Endothelial cell of umbilical vein (primary cell): Measurements from ENCODE around the gene TATDN3. TPM values are rescaled to one million over a fixed set of nuclear protein-coding genes. Genes with fewer than 3 reads are reported as not detected.

Experiments used
- BruUV-seq: library from RNA; stranded (reverse); fragments of 400-500 nt; replicated peaks from 2 replicates; lab custom pipeline; 2021; lab: Mats Ljungman, UMichigan
- CTCF ChIA-PET: fragments of 300-600, 350-600 bp; sonication (Branson Sonifier 250); formaldehyde crosslinking; loops from one replicate; lab custom pipeline; 2021; ENCODE audit warnings: antibody characterized with exemption, inconsistent platforms; lab: Charles Lee
- POLR2A ChIA-PET: fragments of 300-600, 350-600 bp; sonication (Branson Sonifier 250); formaldehyde crosslinking; loops from one replicate; lab custom pipeline; 2021; ENCODE audit warnings: antibody characterized with exemption, inconsistent platforms; lab: Charles Lee
- DNase-seq: peaks from one replicate; pipeline ENCODE4 v3.0.0-alpha.2; 2011; ENCODE audit warnings: low read depth, low spot score
- FAIRE-seq: peaks from 2 replicates; lab custom pipeline; 2011; peaks lifted over from hg19 to GRCh38; lab: Jason Lieb, UNC
- H2AFZ ChIP-seq: 2 replicates; pipeline ENCODE4 v1.6.0; 2012; ENCODE audit warnings: low read depth, low read length, control low read depth, inconsistent platforms
- H3K27ac ChIP-seq: 2 replicates; pipeline ENCODE4 v1.5.1; 2011; ENCODE audit warnings: low read depth, mild to moderate bottlenecking, control low read depth, low read length, moderate library complexity; ENCODE audit not compliant: insufficient read depth
- H3K27me3 ChIP-seq, 2 experiments: 2 replicates each; pipeline versions ENCODE4 v1.6.0 to v1.6.1; 2011; ENCODE audit warnings: low read length in 2 of 2, mixed read lengths in 1 of 2; ENCODE audit not compliant: control insufficient read depth in 2 of 2, insufficient read depth in 2 of 2
- H3K36me3 ChIP-seq, 2 experiments: 2 replicates in 1 of 2; 3 replicates in 1 of 2; pipeline ENCODE4 v1.5.1; 2011; ENCODE audit warnings: low read length in 2 of 2, mild to moderate bottlenecking in 1 of 2, moderate library complexity in 1 of 2; ENCODE audit not compliant: control insufficient read depth in 2 of 2, insufficient read depth in 2 of 2; ENCODE audit errors: extremely low read depth in 1 of 2
- H3K4me1 ChIP-seq: 3 replicates; pipeline ENCODE4 v1.5.1; 2011; ENCODE audit warnings: mild to moderate bottlenecking, low read length; ENCODE audit not compliant: control insufficient read depth, insufficient read depth; ENCODE audit errors: extremely low read depth
- H3K4me2 ChIP-seq: 2 replicates; pipeline ENCODE4 v1.6.1; 2011; ENCODE audit warnings: low read length, control low read depth, mixed read lengths; ENCODE audit not compliant: insufficient read depth
- H3K4me3 ChIP-seq, 3 experiments: fragments of 200-600 bp in 1 of 3; sonication (generic), shearing (Covaris generic) in 1 of 3; replicated peaks in 1 of 3; 2 replicates each; pipeline ENCODE4 v1.5.1; 2011 to 2016; ENCODE audit warnings: control low read depth in 3 of 3, low read length in 3 of 3, mild to moderate bottlenecking in 2 of 3, inconsistent platforms in 1 of 3, low read depth in 1 of 3, moderate library complexity in 1 of 3; ENCODE audit not compliant: insufficient read depth in 1 of 3
- H3K79me2 ChIP-seq: 2 replicates; pipeline ENCODE4 v1.6.0; 2012; ENCODE audit warnings: low read length, inconsistent platforms; ENCODE audit not compliant: control insufficient read depth, insufficient read depth
- H3K9ac ChIP-seq: replicated peaks from 2 replicates; pipeline ENCODE3; 2011; ENCODE audit warnings: low read length, control low read depth; ENCODE audit not compliant: insufficient read depth; ENCODE audit errors: extremely low read depth
- H3K9me1 ChIP-seq: replicated peaks from 3 replicates; pipeline ENCODE4 v1.6.0; 2011; ENCODE audit warnings: mild to moderate bottlenecking, low read length; ENCODE audit not compliant: control insufficient read depth, insufficient read depth; ENCODE audit errors: extremely low read depth
- H3K9me3 ChIP-seq: replicated peaks from 2 replicates; pipeline ENCODE4 v1.5.1; 2012; ENCODE audit warnings: low read length, inconsistent platforms; ENCODE audit not compliant: control insufficient read depth, insufficient read depth
- H4K20me1 ChIP-seq: replicated peaks from 2 replicates; pipeline ENCODE3; 2011; ENCODE audit warnings: mild to moderate bottlenecking, low read length; ENCODE audit not compliant: control insufficient read depth, insufficient read depth; ENCODE audit errors: extremely low read depth
- EZH2 ChIP-seq: IDR thresholded peaks from 2 replicates; pipeline ENCODE4 v1.6.1; 2012; ENCODE audit warnings: borderline replicate concordance, low read depth, mild to moderate bottlenecking, moderate library complexity, low read length, inconsistent platforms; ENCODE audit not compliant: severe bottlenecking
- MYC ChIP-seq: IDR thresholded peaks from one replicate; pipeline ENCODE4 v1.6.1; 2011; ENCODE audit warnings: mild to moderate bottlenecking, low read depth, low read length
- POLR2AphosphoS5 ChIP-seq: IDR thresholded peaks from 2 replicates; pipeline ENCODE4 v1.6.1; 2012; ENCODE audit warnings: low read depth, mild to moderate bottlenecking, control low read depth, low read length, moderate library complexity; ENCODE audit not compliant: insufficient read depth
- dilution Hi-C: fragments of 300-500 bp; cut with MboI; formaldehyde crosslinking; loops from one replicate; pipeline ENCODE4 v1.15.0; 2019; ENCODE audit warnings: low sequenced_read_pairs; ENCODE audit not compliant: extremely low pct_ligation_motif_present
- intact Hi-C: fragments of 100-400 bp; cut with micrococcal nuclease; formaldehyde crosslinking; loops from one replicate; pipeline ENCODE4 v1.10.0; 2022
- polyA plus RNA-seq, 4 experiments: library from polyadenylated mRNA; depleted of rRNA in 3 of 4; stranded (reverse) in 3 of 4; unstranded in 1 of 4; fragments of >200 nt; gene quantifications; 2 replicates each; pipeline versions ENCODE4 v1.2.1 to v1.2.3, GENCODE V29; 2011 to 2012; ENCODE audit warnings: missing spikeins in 1 of 4
- total RNA-seq: library from RNA; stranded (reverse); gene quantifications from 2 replicates; pipeline ENCODE4 v1.2.3, GENCODE V29; 2021
- TF ChIP-seq, protein P1 (sequence below), 2 donors: IDR thresholded peaks; 1 replicate in 1 of 2; 2 replicates in 1 of 2; pipeline ENCODE4 v1.5.1; 2011; ENCODE audit warnings: low read length in 2 of 2, mild to moderate bottlenecking in 2 of 2, moderate library complexity in 2 of 2, control low read depth in 1 of 2, inconsistent platforms in 1 of 2, low read depth in 1 of 2; ENCODE audit not compliant: insufficient read depth in 1 of 2; ENCODE audit errors: extremely low read depth in 1 of 2

Gene TATDN3
- total and polyA plus RNA-seq, 2 donors (not counting 3 experiments of a cell fraction or from before 2014, with no cell fraction given), result 4.3 to 8.0 TPM

DNA sequence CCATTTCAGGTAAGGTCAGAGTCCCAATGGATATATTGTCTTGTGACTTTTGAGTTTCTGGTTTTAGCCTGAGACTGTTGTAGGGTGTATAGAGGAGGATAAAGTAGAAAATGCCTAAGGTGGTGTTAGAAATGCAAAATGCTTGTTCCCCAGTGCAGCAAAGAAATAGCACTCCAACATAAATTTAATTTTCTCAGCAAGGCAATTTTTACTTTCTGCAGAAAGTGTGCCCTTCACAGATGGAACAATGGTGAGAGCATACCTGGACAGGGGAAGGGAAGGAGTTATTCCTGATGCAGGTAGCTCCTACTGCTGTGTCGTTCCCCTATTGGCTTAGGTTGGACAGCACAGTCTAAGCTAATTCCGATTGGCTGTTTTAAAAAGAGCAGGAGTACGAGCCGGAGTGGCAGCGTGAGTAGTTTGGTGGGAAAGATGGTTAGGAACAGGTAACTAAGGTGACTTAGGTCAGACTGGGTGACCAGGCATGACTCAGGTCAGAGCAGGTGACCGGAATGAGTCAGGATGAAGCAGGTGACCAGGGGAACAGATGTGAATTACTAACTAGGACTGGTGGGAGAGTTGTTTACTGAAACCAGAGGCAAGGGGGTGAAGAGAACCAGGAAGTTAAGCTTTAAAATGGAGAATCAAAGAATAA lies 34.2 kb downstream of the TATDN3 start:
- BruUV-seq, result no TSS peak
- no peak overlapping the region for H3K4me2 ChIP-seq
- dilution Hi-C loops, result no loop called here
- no peak overlapping the region for H3K9ac ChIP-seq
- ChIA-PET CTCF (interaction anchor here (1.3 kb wide), 1 partner anchor 11 kb away, joined by 3 read pairs; no protein-coding TSS in a partner anchor), POLR2A (no interaction called here)
- TF ChIP-seq, protein P1, sequence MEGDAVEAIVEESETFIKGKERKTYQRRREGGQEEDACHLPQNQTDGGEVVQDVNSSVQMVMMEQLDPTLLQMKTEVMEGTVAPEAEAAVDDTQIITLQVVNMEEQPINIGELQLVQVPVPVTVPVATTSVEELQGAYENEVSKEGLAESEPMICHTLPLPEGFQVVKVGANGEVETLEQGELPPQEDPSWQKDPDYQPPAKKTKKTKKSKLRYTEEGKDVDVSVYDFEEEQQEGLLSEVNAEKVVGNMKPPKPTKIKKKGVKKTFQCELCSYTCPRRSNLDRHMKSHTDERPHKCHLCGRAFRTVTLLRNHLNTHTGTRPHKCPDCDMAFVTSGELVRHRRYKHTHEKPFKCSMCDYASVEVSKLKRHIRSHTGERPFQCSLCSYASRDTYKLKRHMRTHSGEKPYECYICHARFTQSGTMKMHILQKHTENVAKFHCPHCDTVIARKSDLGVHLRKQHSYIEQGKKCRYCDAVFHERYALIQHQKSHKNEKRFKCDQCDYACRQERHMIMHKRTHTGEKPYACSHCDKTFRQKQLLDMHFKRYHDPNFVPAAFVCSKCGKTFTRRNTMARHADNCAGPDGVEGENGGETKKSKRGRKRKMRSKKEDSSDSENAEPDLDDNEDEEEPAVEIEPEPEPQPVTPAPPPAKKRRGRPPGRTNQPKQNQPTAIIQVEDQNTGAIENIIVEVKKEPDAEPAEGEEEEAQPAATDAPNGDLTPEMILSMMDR (IDR thresholded peaks at IDR 0.05; ENCODE audit: extremely low read depth in 1 of 2, insufficient read depth in 1 of 2, low read depth in 1 of 2, low read length in 2 of 2), result no peak
- no peak for TF ChIP-seq MYC
- no peak for TF ChIP-seq POLR2AphosphoS5
- TF ChIP-seq EZH2, result no peak
- DNase-seq (no peak), FAIRE-seq (no peak)
- intact Hi-C loops, result no loop called here
- no peaks in the 10 kb centered on the region for H3K36me3 ChIP-seq
- no peaks in the 10 kb centered on the region for H3K9me1 ChIP-seq
- no peak overlapping the region for H3K27ac ChIP-seq
- no peaks in the 10 kb centered on the region for H3K27me3 ChIP-seq
- no peaks in the 10 kb centered on the region for H4K20me1 ChIP-seq
- no peak overlapping the region for H2AFZ ChIP-seq
- H3K4me1 ChIP-seq, result no peaks in the 10 kb centered on the region
- H3K4me3 ChIP-seq, result no peak overlapping the region
- no peaks in the 10 kb centered on the region for H3K79me2 ChIP-seq
- peaks cover 3% of the 10 kb centered on the region for H3K9me3 ChIP-seq
